HG03280 (cell line): ENCODE results near the gene UNKL.
A peak's percentile ranks its signal among the peaks of the same experiment; 100 is the strongest.

Experiments used
- ATAC-seq: cut with Tn5 transposase; IDR thresholded peaks from one replicate; pipeline ENCODE4 v1.9.1; 2021; ENCODE audit warnings: mild to moderate bottlenecking, moderate library complexity; ENCODE audit not compliant: unreplicated experiment

Gene UNKL

DNA sequence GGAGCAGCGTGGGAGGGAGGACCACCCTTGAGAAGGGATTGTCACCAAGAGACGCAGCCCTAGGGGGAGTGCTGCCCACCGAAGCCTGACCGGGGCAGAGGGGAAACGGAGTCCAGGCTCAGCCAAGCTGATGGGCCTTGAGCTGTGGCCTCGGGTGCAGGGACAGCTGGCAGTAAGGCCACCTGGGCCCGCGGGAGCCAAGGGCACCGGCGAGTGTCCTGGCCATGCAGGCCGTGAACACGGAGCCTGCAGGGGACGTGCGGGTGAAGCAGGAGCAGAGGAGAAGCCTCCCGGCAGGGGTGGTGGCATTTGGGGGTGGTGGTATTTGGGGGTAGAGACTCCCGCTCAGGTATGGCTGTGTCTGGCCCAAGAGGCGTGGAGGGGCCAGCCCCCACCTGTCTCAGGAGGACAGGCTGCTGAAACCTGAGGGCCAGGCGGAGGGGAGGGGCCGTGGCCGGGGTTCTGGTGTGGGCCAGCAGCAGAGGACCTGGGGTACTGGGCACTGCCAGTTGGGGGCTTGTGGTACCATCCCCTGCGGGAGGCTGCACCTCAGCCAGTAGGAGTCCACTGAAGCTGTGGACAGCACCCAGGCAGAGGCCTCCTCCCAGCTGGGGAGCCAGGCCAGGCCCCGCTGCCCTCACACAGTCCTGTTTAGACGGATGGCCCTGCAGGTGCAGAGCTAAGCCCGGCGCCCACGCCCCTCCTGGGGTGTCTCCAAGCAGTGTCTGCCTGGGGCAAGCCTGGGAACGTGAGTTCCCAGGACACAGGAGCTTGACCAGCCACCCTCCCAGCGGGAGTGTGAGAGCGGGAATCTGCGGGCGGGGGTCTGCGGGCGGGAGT lies 58.2 kb downstream of the UNKL start:
- ATAC-seq, result no peak

- ATAC-seq, result no peak
Measured at GRCh38 chr16:1355591-1355990, 58.9 kb downstream of the UNKL start.

DNA sequence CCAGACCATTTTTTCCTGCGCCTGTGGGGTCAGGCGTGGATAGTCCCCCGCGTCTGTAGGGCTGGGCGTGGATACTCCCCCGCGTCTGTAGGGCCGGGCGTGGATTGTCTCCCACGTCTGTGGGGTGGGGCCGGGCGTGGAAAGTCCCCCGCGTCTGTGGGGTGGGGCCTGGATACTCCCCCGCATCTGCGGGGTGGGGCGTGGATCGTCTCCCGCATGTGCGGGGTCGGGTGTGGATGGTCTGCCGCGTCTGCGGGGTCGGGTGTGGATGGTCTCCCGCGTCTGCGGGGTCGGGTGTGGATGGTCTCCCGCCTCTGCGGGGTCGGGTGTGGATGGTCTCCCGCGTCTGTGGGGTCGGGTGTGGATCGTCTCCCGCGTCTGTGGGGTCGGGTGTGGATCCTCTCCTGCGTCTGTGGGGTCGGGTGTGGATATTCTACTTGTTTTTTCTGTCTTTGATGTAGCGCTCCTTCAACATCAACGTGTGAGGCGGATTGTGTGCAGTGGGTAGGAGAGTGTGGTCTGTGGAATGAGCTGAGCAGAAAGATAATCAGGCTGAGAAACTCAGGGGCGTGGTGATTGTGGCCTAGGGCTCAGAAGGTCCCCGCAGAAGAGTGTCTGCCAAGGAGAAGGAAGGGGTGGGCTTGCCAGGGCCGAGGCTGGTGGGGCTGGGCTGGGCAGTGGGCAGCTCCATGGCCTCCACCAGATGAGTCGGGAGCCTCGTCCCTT lies 59.5 kb downstream of the UNKL start:
- ATAC-seq, result no peak

DNA sequence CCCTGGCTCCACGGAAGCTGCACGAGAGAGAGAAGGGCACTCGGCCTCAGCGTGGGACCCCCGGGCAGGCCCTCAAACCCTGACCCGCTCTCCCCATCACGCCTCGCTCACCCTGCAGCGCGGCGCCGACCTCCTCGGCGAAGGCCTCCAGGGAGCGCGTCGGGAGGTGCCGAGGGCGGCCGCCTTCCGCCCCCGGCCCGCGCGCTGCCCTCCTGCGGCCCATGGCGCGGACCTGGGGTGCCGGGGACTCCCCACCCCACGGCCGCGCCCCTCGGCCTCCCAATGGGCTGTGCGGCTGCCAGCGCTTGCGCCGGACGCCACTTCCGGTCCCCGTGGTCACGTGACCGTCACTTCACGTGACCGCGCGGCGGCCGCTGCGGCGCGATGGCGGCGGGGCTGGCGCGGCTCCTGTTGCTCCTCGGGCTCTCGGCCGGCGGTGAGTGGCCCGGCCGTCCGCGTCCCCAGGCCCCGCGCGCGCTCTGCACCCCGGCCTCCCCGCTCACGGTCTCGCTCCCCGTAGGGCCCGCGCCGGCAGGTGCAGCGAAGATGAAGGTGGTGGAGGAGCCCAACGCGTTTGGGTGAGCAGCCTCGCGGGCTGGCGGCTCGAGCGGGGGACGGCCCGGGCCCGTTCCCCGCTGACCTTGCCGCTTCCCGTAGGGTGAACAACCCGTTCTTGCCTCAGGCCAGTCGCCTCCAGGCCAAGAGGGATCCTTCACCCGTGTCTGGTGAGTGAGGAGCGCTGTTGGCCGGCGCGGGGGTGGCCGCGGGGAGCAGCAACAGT lies 62.7 kb downstream of the UNKL start, which contains the start of the genes GNPTG and TSR3:
TSS of gene GNPTG (plus strand) at position 350 of the 781 bp plus-strand sequence. CDS start at position 385, 35 bp downstream.
TSS of gene TSR3 (minus strand) at position 297 of the 781 bp plus-strand sequence. CDS start at position 223, 74 bp downstream.
- peak; percentile 75 for ATAC-seq

DNA sequence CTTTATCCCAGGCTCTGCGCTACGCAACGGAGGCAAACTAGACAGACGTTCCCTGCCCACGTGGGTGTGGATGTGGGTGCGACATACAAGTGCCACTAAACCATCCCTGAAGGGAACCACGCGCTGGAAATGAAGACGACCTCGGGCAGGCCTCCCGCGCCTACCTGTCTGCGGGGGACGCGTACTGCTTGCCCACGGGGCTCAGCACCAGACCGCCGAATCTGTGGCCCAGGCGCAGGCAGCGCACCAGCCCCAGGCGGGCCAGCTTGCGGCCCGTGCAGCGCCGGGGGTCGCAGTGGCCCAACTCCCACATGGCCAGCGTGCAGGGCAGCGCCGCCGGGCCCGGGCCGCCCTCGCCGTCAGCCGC lies 63.3 kb downstream of the UNKL start:
- ATAC-seq, result peak; percentile 19

- no peak for ATAC-seq
Measured at GRCh38 chr16:1350691-1351090, 63.8 kb downstream of the UNKL start.

- ATAC-seq, result no peak
Measured at GRCh38 chr16:1349951-1350350, 64.6 kb downstream of the UNKL start.

GRCh38 chr16:1349351-1349750 lies 65.2 kb downstream of the UNKL start:
- no peak for ATAC-seq

- ATAC-seq, result no peak
Measured at GRCh38 chr16:1348926-1349325, 65.6 kb downstream of the UNKL start.

DNA sequence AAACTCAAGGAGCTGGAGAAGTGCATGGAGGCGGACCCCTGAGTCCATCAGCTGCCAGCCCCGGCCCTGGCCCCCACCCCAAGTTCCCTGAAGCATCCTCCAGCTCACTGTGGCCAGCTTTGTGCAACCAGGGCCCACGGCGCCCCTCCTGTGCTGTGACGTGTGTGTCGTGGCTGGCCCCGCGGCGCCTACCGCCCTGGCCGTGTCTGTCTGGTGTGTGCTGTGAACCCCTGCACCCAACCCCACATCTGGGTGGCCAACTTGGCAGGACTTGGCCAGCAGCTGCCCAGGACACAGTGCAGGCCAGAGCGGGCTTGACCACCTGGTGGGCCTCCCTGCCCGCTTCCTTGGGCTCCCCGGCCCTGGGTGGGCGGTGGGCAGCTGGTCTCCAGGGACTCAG lies 66.1 kb downstream of the UNKL start:
- ATAC-seq, result no peak

- no peak for ATAC-seq
Measured at GRCh38 chr16:1347962-1348361, 66.5 kb downstream of the UNKL start.

GRCh38 chr16:1347286-1347855 lies 67.1 kb downstream of the UNKL start:
- no peak for ATAC-seq

GRCh38 chr16:1346422-1347285 lies 67.8 kb downstream of the UNKL start:
- no peak for ATAC-seq

- ATAC-seq, result no peak
Measured at GRCh38 chr16:1345651-1346421, 68.7 kb downstream of the UNKL start.

DNA sequence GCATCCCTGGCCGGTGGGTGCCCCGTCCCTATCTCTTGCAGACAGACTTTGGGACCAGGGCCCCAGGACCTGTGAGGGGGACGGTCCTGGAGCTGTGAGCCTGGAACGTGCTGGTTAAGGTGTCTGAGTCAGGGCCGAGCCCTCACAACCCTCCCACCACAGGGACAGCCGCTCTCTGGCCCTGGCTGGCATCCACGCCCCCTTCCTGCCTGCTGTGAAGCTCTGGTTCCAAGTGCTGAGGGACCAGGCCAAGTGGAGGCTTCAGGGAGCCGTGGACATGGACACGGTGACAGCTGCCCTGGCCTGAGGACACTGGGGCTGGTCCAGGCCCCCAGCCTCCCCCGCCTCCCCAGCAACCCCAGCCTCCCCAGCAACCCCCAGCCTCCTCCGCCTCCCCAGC lies 69.4 kb downstream of the UNKL start:
- ATAC-seq, result no peak

DNA sequence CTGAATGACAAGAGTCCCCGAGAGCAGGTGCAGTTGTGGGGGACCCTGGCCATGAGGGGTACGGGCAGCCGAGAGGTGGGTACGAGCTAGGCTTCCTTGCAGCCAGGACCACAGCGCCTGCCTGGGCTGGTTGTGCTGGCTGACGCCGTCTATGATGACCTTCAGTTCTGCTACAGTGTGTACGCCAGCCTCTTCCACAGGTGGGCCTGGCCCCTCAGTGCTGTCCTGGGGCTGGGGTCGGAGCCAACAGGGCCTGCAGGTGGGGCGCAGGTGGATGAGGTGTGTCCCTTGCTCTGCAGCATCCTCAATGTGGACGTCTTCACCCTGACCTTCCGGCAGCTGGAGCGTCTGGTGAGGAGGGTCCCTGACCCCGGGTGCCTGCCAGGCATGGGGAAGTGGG lies 70.0 kb downstream of the UNKL start:
- no peak for ATAC-seq

GRCh38 chr16:1343428-1344242 lies 70.9 kb downstream of the UNKL start:
- no peak for ATAC-seq
